NB4 (cell line): ENCODE results near the gene UTP15.

ENCODE experiments used
- DNase-seq: peaks from one replicate; pipeline ENCODE4 v3.0.0; 2010; ENCODE audit warnings: low read depth
- H3K4me3 ChIP-seq: one replicate; pipeline ENCODE4 v1.5.1; 2011; ENCODE audit warnings: mild to moderate bottlenecking, low read depth, low read length, moderate library complexity
- CTCF ChIP-seq: IDR thresholded peaks from one replicate; pipeline ENCODE4 v1.5.1; 2012; ENCODE audit warnings: low read depth, low read length
- MAX ChIP-seq: IDR thresholded peaks from 2 replicates; pipeline ENCODE4 v1.6.1; 2011; ENCODE audit warnings: low read depth, low read length
- MYC ChIP-seq: IDR thresholded peaks from 2 replicates; pipeline ENCODE4 v1.6.1; 2011; ENCODE audit warnings: low read depth, low read length
- POLR2A ChIP-seq: IDR thresholded peaks from 2 replicates; pipeline ENCODE4 v1.6.1; 2011; ENCODE audit warnings: mild to moderate bottlenecking; ENCODE audit not compliant: insufficient read length; ENCODE audit errors: extremely low read depth

Gene UTP15

DNA sequence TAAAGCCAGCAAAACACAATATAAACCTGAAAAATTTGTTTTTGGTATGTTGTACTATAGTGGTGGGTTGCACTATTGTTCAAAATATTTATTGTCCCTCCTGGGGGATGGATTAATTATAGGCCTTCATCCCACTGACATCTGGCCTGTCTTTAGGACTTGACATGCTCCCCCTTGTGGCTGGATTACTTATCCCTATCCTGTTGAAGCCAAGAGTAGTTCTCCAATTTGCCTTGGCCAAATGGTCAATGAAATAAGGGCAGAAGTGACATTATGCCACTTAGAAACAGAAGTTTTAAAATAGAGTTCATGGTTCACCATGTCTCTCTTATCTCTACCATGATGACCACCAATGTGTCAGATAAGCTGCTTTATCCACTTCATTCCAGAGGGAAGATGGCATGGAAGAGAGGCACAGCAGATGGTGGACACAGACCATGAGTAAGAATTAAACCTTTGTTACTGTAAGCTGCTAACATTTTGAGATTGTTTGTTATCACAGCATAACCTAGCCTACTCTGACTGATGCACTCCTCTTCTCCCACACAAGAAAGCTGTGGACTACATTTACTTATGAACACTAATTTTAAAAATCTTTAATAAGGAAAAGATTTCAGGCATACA lies 31.3 kb downstream of the UTP15 start:
- no peak for TF ChIP-seq MAX
- peak; percentile 62 for TF ChIP-seq CTCF
- TF ChIP-seq MYC: no peak
- TF ChIP-seq POLR2A: no peak
- peak; percentile 57 for DNase-seq
- H3K4me3 ChIP-seq: no peak overlapping the region

- DNase-seq: no peak
- no peak for TF ChIP-seq MAX
- no peak for TF ChIP-seq CTCF
- no peak for TF ChIP-seq POLR2A
- no peak for TF ChIP-seq MYC
- H3K4me3 ChIP-seq: no peak overlapping the region
These were observed 33.8 kb downstream of the UTP15 start for GRCh38 chr5:73599380-73599779.

DNA sequence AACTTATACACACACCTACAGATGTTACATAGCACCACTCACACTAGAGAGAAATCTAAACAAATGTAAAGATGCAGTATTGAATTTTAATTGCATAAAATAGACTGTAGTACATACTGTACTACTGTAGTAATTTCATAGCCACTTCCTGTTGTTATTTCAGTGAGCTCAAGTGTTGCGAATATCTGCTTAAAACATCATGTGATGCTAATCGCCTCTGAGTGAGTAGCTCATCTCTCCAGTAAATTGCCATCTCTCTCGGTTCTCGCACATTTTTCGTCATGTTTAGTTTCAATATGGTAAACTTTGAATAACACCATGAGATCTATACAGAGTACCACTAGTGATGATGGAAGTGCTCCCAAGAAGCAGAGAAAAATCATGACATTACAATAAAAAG lies 38.5 kb downstream of the UTP15 start:
- no peak for DNase-seq
- TF ChIP-seq CTCF: no peak
- TF ChIP-seq MYC: no peak
- no peak for TF ChIP-seq POLR2A
- no peak for TF ChIP-seq MAX
- H3K4me3 ChIP-seq: no peak overlapping the region

DNA sequence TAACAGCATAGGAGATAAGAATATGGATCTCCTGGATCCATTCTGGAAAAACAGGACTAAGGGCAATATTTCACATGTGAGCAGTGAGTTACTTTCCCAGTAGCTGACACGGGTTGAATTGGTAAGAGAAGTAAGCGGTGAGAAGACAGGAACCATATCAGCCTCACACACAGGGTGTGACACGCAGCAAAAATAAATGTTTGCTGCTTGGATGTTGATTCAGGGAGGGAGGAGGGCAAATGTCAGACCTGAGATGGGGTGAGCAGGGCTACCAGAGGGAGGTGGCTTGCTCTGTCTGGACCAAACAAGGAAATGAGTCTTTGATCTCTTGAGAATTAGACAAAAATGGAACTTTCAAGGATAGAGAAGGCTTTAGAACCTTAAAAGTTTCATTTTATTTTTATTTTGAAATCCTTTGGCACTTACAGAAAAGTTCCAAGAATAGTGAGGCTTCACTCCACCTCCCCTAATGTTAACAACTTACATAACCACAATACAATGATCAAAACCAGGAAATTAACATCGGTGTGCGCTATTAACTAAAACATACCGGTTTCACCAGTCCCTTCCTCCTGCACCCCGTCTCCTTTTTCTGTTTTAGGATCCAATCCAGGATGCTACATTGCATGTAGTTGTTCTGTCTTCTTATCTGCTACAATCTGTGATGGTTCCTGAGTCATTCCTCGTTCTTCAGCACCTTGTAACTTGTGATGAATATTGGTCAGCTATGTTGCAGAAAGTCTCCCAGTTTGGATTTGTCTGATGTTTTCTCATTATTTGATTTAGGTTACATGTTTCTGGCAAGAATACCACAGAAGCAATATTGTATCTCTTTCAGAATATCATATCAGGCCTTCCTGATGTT lies 39.9 kb downstream of the UTP15 start:
- no peak for DNase-seq
- H3K4me3 ChIP-seq: no peak overlapping the region
- TF ChIP-seq MYC: no peak
- no peak for TF ChIP-seq MAX
- TF ChIP-seq POLR2A: no peak
- TF ChIP-seq CTCF: no peak

- H3K4me3 ChIP-seq: no peak overlapping the region
- no peak for DNase-seq
- TF ChIP-seq MAX (no peak), MYC (no peak), POLR2A (no peak), CTCF (no peak)
These were observed 40.7 kb downstream of the UTP15 start for GRCh38 chr5:73606206-73606753.
